Measurements from ENCODE around the gene KIF1A. TPM values are rescaled to one million over a fixed set of nuclear protein-coding genes. Genes with fewer than 3 reads are reported as not detected.
"Not testable (repeated sequence)": the region's sequence is repeated elsewhere in the genome, so short reads cannot be mapped to it uniquely, and the experiment has no call there.

Gene KIF1A
- total RNA-seq, 1 donor from 2014 or later = 0.65 TPM

DNA sequence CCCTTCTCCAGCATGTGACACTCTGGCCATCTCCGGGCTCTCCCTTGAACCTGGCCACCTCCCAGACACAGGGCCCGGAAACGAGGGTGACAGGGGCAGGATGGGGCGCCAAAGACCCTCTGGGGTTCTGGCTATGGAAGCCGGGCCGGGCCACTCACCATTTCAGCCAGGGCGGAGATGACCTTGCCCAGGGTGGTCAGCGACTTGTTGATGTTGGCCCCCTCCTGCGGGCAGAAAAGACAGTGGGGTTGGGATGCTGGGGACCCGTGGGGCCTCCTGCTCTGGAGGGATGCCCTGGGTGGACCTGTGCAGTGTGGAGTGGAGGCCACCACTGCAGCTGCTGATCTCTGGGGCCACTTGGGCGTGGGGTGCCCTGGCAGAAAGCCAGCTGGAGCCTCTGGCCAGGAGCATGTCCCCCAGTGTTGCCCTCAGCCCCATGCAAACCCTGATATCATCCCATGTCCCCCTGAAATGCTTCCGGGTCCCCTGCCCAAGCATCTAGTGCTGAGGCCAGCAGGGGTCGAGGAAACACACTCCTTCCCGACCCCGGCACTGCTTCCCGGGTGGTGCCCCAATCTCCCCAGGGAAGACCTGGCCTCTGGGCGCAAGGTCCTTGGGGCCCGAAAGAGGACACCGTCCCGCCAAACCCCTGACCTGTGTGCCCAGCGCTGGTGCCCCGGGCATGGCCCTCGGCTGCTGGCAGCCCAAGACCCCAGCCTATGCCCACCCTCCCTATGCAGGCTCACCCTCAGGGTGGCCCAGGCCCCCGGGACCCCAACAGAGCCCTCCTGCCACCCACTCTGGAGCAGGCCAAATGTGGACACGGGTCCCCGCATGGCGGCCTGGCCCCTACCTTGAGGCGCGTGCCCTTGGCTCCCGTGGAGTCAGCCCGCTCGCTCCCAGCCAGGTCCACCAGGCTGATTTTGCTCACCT lies 36.9 kb downstream of the KIF1A start:
- ATAC-seq (ENCODE audit: poor library complexity) = no peak
- intact Hi-C loops (cut with DNase I) = no loop called here

DNA sequence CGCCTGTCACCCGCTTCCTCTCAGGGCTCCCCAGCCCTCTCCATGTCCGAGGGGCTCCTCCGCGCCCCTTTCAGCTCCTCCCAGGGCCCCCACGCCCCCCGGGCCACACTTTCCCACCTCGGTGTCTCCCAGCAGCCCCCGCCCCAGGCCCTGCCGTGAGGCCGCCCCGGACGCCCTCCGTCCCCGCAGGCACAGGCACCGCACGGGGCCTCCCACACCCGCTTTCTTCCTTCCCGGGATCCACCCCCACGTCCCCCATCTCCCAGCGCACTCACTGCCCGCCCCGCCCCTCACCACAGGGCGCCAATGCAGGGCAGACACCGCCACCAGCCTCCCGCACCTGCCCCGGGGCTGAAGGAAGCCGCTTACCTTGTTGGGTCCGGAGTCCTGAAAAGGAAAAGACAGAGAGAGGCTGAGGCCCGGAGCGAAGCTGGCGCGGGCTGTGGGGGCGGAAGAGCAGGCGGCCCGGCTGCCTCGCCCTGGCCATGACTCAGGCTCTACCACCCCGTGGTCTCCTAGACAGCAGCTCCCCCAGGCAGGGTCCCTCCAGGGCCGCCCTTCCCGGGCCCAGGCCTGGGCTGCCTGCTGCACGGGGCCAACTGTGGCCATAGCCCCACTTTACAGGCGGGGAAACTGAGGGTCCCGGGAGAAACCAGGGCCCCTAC lies 37.7 kb downstream of the KIF1A start:
- DNase-seq (peak; percentile 30), ATAC-seq (ENCODE audit: poor library complexity) (no peak)
- intact Hi-C loops (cut with DNase I) = no loop called here

More for the DNA sequence above, 36.9 kb downstream of the KIF1A start:
- peak; percentile 32 for DNase-seq

DNA sequence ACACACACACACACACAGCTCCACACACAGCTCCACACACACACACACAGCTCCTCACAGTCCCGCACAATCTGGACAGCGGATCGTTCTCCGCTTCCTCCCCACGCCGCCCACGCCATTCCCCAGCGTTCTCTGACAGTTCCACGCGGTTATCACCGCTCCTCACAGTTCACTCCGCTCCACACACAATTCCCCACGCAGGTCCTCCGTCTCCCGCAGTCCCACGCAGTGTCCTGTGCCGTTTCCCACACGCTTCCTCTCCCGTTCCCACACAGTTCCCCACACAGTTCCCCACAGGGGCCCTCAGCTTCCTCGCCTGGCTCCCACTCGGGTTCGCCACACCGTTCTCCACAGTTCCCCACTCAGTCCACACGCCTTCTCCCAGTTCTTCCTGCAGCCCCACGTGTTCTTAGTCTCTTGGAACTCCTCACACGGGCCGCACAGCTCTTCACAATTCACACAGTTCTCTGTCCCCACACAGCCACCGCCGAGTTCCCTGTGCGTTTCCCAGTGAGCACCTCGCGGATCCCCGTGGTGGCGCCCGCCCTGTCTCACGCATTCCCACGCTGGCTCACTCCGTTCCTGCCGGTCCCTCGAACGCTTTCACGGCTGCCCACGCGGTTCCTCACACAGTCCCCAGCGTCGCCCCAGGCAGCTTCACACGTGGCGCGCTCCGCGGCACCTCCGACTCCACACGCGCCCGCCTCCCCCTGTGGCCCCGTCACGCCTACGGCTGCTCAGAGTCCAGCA lies 38.4 kb downstream of the KIF1A start:
- ATAC-seq (ENCODE audit: poor library complexity) (no peak), DNase-seq (no peak)
- intact Hi-C loops (cut with DNase I) = no loop called here

DNA sequence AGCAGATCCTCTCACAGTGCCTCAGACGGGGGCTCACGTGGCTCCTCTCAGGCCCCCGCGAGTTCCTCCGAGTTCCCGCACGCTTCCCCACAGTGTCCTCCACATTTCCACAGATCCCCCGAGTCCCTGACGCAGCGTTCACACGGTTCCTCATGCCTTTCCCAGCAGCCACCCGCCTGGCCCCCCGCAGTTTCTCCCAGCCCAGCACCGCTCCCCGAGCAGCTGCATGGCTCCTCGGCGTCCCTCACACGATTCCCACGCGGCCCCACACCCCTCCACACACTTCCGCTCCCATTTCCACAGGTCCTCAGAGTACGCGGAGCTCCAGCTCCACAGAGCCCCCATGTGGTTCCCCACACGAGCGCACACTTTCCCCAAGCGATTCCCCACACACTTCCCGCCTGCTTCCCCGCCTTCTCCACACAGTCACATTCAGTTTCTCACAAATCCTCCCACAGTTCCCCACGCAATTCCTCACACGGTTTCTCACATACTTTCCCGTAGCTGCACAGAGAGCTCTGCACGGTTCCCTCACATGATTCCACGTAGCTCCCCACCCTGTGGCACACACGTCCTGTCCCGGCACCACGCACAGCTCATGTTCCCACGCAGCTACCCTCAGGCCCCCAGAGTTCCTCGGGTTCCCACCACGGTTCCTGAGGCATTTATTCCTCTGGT lies 39.9 kb downstream of the KIF1A start:
- intact Hi-C loops (cut with DNase I) = no loop called here
- ATAC-seq (ENCODE audit: poor library complexity) (no peak), DNase-seq (peak; percentile 32)

DNA sequence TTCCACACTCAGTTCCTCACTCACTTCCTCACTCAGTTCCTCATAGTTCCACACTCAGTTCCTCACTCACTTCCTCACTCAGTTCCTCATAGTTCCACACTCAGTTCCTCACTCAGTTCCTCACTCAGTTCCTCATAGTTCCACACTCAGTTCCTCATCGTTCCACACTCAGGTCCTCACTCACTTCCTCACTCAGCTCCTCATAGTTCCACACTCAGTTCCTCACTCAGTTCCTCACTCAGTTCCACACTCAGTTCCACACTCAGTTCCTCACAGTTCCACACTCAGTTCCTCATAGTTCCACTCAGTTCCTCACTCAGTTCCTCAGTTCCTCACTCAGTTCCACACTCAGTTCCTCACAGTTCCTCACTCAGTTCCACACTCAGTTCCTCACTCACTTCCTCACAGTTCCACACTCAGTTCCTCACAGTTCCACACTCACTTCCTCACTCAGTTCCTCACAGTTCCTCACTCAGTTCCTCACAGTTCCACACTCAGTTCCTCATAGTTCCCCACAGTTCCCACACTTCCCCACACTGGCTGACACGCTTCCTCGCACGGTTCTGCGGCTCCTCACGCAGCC lies 40.7 kb downstream of the KIF1A start:
- ATAC-seq (ENCODE audit: poor library complexity); intact Hi-C loops (cut with DNase I); DNase-seq: not testable (repeated sequence)

DNA sequence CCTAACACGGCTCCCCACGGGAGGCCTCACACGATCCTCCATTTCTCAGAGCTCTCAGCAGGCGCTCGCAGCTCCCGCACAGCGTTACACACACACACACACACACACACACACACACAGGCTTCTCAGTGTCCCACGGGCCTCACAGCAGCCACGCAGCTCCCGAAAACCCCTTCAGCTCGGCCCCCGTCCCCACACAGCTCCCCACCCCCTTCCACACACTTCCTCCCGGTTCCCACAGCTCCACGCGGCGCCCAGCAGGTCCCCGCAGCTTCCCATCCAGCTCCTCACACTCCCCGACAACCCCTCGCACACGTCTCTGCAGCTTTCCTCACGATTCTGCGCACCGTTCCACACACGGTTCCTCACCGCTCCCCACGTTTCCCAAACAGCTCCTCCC lies 41.6 kb downstream of the KIF1A start:
- intact Hi-C loops (cut with DNase I) = no loop called here
- ATAC-seq (ENCODE audit: poor library complexity) (no peak), DNase-seq (no peak)

DNA sequence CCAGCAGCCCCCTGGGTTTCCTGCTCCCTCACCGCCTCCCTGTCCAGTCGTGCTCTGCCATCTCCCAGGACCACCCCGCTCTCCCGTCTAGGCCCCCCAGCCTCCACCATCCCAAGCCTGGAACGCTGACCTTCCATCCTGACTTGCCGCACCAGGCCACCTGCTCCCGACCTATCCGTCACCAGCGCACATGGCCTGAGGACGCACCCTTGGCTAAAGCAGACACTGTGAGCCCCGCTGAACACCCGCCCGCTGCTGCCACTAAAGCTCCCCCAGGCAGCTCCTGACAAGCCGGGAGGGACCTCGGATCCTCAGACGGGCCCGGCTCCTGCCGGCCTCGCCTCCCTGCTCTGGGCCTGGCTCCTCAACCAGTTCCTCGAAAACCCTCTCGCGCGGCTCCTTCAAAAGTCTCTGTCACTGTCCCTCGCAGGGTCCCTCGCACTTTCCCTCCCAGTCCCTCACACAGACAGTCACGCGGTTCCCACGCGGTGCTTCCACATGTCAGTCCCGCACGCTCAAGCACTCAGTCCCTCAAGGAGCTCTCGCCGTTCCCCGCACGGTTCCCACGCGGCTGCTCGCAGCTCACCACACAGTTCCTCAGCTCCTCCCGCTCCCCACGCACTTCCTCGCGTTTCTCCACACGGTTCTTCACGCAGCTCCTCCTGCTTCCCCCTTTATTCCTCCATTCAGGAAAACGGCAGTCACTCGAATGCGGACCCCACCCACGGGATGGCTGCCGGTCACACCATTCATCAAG lies 42.4 kb downstream of the KIF1A start:
- ATAC-seq (ENCODE audit: poor library complexity) = no peak
- no peak for DNase-seq
- intact Hi-C loops (cut with DNase I) = no loop called here

DNA sequence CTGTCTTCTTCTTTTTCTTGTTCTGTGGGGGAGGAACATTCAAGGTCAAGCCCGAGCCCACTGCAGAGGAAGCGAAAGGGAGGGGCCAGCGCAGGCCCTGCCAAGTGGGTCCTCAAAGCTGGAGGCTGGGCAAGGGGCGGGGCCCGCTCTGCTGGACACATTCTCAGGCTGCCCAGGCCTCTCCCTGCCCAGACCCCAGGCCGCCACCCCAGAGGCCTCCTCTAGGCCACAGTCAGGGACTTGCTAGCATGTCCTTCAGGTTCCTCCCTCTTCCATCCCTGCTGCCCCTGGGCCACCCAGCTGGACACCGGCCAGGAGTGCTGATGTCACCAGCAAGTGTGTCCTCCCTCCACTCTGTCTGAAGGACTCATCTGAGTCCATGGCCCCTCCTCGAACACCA lies 44.1 kb downstream of the KIF1A start:
- DNase-seq (no peak), ATAC-seq (ENCODE audit: poor library complexity) (no peak)
- intact Hi-C loops (cut with DNase I) = no loop called here

DNA sequence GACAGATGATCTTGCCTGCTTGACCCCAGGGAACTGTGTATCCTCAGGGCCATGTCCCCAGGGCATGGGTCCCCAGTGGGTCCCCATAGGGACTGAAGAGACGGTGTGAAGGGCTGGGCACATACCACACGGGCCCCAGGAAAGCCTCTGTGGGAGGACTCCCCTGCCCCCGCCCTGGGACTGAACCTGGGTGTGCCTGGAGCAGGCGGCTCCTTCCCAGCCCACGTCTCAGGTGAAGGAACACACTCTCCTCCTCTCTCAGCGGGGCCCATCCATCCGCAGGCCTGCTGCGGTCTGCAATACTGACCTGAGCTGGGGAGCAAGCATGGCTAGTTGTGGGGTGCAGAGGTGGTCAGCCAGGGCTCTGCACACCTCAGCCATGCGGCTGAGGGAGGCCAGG lies 45.2 kb downstream of the KIF1A start:
- ATAC-seq (ENCODE audit: poor library complexity) = no peak
- DNase-seq = no peak
- intact Hi-C loops (cut with DNase I) = no loop called here

DNA sequence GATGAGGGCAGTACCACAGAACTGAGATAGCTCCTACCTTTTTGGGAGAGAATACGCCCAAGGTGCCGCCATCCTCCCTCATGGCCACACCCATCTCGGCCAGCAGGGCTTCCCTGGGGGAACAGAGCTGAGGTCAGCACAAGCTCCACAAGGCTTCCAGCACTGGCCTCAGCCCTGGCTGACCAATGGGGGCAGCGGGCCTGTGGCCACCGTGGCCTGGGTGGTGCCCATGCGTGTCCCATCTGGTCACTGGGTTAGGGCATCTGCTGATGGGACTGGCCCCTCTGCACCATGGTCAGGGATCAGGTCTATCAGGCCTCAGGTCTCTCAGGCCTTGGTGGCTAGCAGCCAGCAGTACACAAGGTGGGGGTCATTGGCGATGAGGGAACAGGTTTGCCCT lies 50.9 kb downstream of the KIF1A start:
- no peak for ATAC-seq (ENCODE audit: poor library complexity)
- no peak for DNase-seq
- intact Hi-C loops (cut with DNase I) = no loop called here

DNA sequence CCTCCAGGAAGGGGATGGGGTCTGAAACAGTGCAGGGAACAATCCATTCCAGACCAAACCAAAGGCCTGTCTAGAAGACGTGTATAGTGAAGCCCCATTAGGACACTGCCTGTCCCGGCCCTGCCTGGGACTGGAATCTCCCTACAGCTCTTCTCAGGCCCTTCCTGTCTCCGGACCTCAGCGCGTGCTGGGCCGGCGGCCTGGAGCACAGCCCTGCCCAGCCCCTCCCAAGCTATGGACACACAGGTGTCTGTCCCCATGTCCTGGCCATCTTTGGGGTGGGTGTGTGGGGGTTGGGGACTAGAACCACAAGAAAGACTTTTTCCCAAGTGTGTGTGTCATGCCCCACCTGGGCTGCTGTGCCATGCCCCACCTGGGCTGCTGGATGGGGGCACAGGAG lies 51.8 kb downstream of the KIF1A start:
- ATAC-seq (ENCODE audit: poor library complexity) = no peak
- DNase-seq = no peak
- intact Hi-C loops (cut with DNase I) = no loop called here

DNA sequence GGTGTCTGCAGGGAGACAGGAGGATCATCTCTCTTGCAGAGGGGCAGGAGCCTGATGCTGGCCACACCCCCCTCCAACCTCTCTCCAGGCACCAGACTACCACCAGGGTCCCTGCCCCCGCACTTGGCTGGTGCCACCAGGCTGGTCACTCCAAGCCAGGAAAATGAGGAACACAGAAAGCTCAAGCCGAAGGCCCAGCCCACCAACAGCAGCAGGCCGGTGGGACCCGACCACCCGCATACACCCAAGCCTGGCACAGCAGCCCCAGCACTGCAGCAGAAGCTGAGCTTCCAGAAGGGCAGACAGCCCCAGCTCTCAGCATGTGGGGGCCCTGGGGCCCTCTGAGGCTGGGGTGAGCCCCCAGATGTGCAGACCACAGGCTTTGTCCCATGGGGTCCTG lies 52.7 kb downstream of the KIF1A start:
- intact Hi-C loops (cut with DNase I) = no loop called here
- ATAC-seq (ENCODE audit: poor library complexity) (no peak), DNase-seq (no peak)

DNA sequence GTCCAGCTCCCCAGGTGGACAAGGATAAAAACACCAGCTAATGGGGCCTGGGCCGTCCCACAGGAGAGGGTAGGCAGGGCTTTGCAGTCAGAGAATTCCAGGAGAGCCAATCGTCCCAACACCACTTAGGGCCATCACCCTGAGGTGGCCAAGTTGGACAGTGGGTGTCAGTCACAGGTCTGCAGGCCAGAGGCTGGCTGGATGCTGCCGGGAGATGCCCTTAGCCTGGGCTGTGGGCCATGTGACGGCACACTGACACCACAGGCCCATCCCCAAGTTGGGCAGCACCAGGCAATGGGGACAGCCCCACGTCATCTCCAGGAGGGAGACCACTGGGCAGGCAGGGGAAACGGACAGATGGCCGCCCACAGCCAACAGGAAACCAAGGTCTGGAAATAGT lies 53.9 kb downstream of the KIF1A start:
- DNase-seq (no peak), ATAC-seq (ENCODE audit: poor library complexity) (no peak)
- intact Hi-C loops (cut with DNase I) = no loop called here

DNA sequence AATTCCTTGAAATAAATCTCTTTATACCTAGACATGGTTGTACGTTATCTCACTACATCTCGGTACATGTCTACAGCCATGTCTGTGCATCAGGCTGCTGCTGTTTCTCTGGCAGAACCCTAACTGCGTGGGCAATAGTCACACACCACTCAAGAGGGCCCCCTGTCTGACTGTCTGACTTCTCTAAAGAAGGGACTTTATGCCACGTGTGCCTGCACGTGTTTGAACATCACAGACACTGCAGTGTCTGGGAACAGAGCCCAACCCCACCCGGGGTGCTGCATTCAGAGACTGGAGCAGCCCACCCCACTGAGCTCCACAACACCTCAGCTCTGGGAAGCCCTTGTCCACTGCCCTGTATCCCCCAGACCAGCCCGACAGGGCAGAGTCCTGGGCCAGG lies 55.0 kb downstream of the KIF1A start:
- no peak for ATAC-seq (ENCODE audit: poor library complexity)
- intact Hi-C loops (cut with DNase I) = no loop called here
- DNase-seq = no peak

DNA sequence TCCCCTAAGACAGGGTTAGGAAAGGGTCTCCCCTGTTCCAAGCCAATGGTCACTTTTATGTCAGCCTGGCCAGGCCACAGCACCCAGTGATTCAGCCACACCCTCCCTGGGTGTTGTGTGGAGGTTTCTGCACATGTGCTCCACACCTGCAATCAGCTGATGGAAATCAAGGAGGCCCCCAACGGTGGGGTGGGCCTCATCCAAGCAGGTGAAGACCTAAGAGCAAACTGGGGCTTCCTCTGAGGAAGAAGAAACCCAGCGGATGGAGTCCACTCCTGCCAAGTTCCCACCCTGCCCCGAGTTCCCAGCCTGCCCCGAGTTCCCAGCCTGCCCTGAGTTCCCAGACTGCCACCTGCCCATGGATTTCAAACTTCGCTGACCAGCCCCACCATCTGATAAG lies 55.4 kb downstream of the KIF1A start:
- ATAC-seq (ENCODE audit: poor library complexity) (no peak), DNase-seq (no peak)
- intact Hi-C loops (cut with DNase I) = no loop called here

DNA sequence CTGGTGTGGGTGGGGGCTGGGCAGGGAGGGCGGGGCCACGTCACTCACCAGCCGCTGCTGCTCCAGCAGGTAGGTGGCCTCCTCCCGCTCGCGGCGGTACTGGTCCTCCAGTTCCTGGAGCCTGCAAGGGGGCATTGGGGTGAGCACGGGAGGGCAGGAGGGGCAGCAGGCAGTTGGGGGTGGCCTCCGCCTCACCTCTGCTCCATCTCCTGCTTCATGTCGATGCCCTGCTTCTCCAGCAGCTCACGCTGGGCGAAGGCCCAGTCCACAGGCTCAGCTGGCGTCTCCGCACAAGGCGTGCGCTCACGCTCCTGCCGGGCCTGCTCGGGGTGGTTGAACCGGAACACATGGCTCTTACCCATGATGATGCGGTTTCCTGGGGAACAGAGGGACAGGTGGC lies 57.0 kb downstream of the KIF1A start:
- DNase-seq (no peak), ATAC-seq (ENCODE audit: poor library complexity) (no peak)
- intact Hi-C loops (cut with DNase I) = no loop called here

DNA sequence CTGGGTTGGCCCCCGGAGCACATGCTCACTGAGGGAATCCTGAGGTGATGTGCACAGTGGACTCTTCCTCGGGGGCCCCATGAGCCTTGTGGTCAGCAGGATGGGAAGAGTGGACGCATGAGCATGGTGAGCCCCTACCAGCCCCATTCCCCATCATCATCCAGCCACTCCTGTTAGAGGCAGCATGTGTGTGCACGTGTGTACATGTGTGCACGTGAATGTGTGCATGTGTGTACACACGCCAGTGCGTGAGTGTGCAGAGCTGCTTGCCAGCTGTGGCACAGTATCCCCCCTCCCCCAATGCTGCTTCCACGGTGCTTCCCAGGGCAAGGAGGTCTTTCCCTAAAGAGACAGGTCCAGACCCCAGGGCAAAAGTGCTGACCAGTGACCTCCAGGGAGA lies 57.8 kb downstream of the KIF1A start:
- ATAC-seq (ENCODE audit: poor library complexity) (no peak), DNase-seq (no peak)
- intact Hi-C loops (cut with DNase I) = no loop called here
